Epithelial cell of alveolus of lung (primary cell): ENCODE results near the gene UNCX. TPM values are rescaled to one million over a fixed set of nuclear protein-coding genes. Genes with fewer than 3 reads are reported as not detected.

Experiments
- total RNA-seq: library from RNA; depleted of rRNA; stranded (reverse); fragments of >200 nt; gene quantifications from 2 replicates; pipeline ENCODE4 v1.2.1, GENCODE V29; 2015

Gene UNCX
- not detected in 2 replicates for total RNA-seq

GRCh38 chr7:1232623-1233332 lies at the start of gene UNCX:
TSS of gene UNCX (plus strand) at chr7:1232872. CDS start at chr7:1233018, 146 bp downstream.

Other genes starting within 250 kb of the UNCX start
- not detected in 2 replicates for gene CYP2W1, start 249.7 kb upstream of the UNCX start, total RNA-seq
- 1.2 and 3.7 TPM in 2 replicates for gene GPR146, start 188.3 kb upstream of the UNCX start, total RNA-seq
- 0.78 and 1.4 TPM in 2 replicates for gene GPER1, start 144.8 kb upstream of the UNCX start, total RNA-seq
- 25.5 and 26.2 TPM in 2 replicates for gene ZFAND2A, start 72.7 kb upstream of the UNCX start, total RNA-seq
- gene MICALL2, start 226.6 kb downstream of the UNCX start, total RNA-seq, result 14.0 and 31.9 TPM in 2 replicates